H1 (cell line): Measurements from ENCODE around the gene SCN3A. TPM values are rescaled to one million over a fixed set of nuclear protein-coding genes. Genes with fewer than 3 reads are reported as not detected.

Source experiments
- CREB1 ChIP-seq: IDR thresholded peaks from 2 replicates; pipeline ENCODE4 v1.6.1; 2012; ENCODE audit warnings: inconsistent platforms
- HDAC6 ChIP-seq: IDR thresholded peaks from one replicate; pipeline ENCODE4 v1.7.1; 2012; ENCODE audit warnings: low read depth, mild to moderate bottlenecking, inconsistent platforms, low read length, moderate library complexity
- TAF1 ChIP-seq: IDR thresholded peaks from 2 replicates; pipeline ENCODE4 v1.6.1; 2011; ENCODE audit warnings: mild to moderate bottlenecking, low read depth, low read length
- ZNF274 ChIP-seq: IDR thresholded peaks from 2 replicates; pipeline ENCODE4 v1.7.0; 2012; ENCODE audit warnings: low read length, borderline replicate concordance; ENCODE audit errors: extremely low read depth
- polyA plus RNA-seq, 7 experiments: library from polyadenylated mRNA; depleted of rRNA in 3 of 7; stranded (reverse) in 5 of 7; unstranded in 2 of 7; fragments of >200 nt in 5 of 7; fragments of 200-250 nt in 2 of 7; gene quantifications; 1 replicate in 5 of 7; 2 replicates in 1 of 7; 4 replicates in 1 of 7; pipeline versions ENCODE4 v1.2.1 to v1.2.3, GENCODE V29; 2011 to 2013; ENCODE audit warnings: missing spikeins in 2 of 7, mixed read lengths in 2 of 7
- total RNA-seq: library from RNA; stranded (reverse); fragmentation: NEBNext Ultra II Directional; extraction: Animal tissue kit (Norgen Biotek cat#: 25700); gene quantifications from 2 replicates; pipeline ENCODE4 v1.2.1, GENCODE V29; 2021

The SCN3A gene
- total and polyA plus RNA-seq, 2 of the 8 experiments (the other 6 are each of a cell fraction or from before 2014, with no cell fraction given): 0.02 TPM; not detected in 1

DNA sequence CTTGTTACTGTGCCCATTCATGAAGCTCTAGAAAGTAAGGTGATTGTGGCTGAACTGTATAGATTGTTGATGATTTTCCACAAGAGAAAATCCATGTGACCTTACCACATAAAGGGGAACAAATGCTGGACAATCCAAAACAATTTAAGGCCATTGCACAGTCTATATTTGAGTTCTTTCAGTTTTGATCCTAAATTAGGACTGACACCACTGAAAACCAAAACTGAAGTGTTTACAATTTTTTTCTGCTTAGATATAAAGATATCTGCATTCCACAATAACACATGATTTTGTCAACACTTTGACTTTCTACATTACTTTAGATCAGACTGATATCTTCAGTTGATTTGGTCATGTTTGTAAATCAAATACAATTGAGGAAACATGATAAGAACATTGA, 124.9 kb downstream of the SCN3A start (continued):
- TF ChIP-seq HDAC6: no peak
- no peak for TF ChIP-seq CREB1
- TF ChIP-seq TAF1: no peak
- TF ChIP-seq ZNF274: no peak
